Measurements from ENCODE around the gene TBC1D14. TPM values are rescaled to one million over a fixed set of nuclear protein-coding genes. Genes with fewer than 3 reads are reported as not detected.
A peak's percentile ranks its signal among the peaks of the same experiment; 100 is the strongest.

TBC1D14 gene
- total and polyA plus RNA-seq, 9 of the 15 experiments (the other 6 are each of a cell fraction or from before 2014, with no cell fraction given): 2.1 to 59.6 (median 44.8) TPM

DNA sequence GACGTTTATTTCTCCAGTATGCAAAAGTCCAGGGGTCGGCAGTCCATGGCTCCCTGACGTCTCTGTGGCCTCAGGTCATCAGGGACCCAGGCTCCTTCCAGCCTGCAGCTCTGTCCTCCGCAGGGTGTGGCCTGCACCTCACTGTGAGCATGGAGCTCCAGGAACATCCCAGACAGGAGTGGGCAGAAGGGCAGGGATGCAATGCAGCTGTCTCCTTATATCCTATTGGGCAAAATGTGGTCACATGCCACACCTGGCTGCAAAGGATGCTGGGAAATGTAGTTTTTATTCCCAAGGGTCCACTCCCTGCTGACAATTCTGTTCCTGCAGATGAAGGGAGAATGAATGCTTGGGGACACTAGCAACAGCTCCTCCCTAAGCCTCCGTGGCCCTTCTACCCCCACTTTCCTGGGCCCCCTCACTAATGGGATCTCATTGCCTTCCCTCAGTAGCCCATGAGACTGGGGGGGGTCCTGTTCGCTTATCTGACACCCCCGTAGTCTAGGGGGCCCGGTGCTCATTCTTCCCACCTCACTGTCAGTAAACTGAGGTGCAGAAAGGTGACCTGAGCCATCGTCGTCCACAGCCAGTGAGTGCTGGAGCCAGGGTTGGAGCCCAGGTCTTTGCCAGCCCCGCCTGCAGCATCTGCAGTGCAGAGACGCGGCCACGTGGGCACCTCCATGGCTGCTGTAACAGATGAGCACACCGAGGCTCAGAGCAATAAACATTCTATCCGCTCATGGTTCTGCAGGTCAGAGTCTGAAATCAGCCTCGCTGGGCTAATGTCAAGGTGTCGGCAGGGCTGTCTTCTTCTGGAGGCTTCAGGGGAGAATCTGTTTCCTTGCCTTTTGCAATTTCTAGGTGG lies 164.1 kb downstream of the TBC1D14 start (continued):
- TF ChIP-seq ZNF551 (CRISPR knock-in tag; IDR thresholded peaks at IDR 0.05) (no peak), ZNF398 (CRISPR knock-in tag; IDR thresholded peaks at IDR 0.05) (no peak), ZNF232 (CRISPR knock-in tag; IDR thresholded peaks at IDR 0.05) (no peak), WHSC1 (IDR thresholded peaks at IDR 0.05; ENCODE audit: low read length) (no peak), ZNF592 (IDR thresholded peaks at IDR 0.05) (no peak), ZNF12 (CRISPR knock-in tag; IDR thresholded peaks at IDR 0.05) (no peak), ZNF584 (CRISPR knock-in tag; IDR thresholded peaks at IDR 0.05; ENCODE audit: low read depth) (no peak), RBM25 (IDR thresholded peaks at IDR 0.05; ENCODE audit: low read depth, low read length, severe bottlenecking) (no peak), ZFP36 (IDR thresholded peaks at IDR 0.05; ENCODE audit: low read depth, low read length, partially characterized antibody) (no peak), ZBTB26 (CRISPR knock-in tag; IDR thresholded peaks at IDR 0.05) (no peak), TCF15 (CRISPR knock-in tag; IDR thresholded peaks at IDR 0.05) (no peak), TSC22D4 (tag; IDR thresholded peaks at IDR 0.05) (no peak)
- TF ChIP-seq, protein P1, sequence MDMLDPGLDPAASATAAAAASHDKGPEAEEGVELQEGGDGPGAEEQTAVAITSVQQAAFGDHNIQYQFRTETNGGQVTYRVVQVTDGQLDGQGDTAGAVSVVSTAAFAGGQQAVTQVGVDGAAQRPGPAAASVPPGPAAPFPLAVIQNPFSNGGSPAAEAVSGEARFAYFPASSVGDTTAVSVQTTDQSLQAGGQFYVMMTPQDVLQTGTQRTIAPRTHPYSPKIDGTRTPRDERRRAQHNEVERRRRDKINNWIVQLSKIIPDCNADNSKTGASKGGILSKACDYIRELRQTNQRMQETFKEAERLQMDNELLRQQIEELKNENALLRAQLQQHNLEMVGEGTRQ (CRISPR knock-in tag; IDR thresholded peaks at IDR 0.05): peak; percentile 98
- TF ChIP-seq, protein P2, sequence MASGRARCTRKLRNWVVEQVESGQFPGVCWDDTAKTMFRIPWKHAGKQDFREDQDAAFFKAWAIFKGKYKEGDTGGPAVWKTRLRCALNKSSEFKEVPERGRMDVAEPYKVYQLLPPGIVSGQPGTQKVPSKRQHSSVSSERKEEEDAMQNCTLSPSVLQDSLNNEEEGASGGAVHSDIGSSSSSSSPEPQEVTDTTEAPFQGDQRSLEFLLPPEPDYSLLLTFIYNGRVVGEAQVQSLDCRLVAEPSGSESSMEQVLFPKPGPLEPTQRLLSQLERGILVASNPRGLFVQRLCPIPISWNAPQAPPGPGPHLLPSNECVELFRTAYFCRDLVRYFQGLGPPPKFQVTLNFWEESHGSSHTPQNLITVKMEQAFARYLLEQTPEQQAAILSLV (tag; IDR thresholded peaks at IDR 0.05): no peak
- TF ChIP-seq, protein P3, sequence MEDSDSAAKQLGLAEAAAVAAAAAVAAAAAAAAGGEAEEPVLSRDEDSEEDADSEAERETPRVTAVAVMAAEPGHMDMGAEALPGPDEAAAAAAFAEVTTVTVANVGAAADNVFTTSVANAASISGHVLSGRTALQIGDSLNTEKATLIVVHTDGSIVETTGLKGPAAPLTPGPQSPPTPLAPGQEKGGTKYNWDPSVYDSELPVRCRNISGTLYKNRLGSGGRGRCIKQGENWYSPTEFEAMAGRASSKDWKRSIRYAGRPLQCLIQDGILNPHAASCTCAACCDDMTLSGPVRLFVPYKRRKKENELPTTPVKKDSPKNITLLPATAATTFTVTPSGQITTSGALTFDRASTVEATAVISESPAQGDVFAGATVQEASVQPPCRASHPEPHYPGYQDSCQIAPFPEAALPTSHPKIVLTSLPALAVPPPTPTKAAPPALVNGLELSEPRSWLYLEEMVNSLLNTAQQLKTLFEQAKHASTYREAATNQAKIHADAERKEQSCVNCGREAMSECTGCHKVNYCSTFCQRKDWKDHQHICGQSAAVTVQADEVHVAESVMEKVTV (CRISPR knock-in tag; IDR thresholded peaks at IDR 0.05): no peak

Data from K562 (cell line).